GM20431 (cell line): ENCODE measurements around the gene HDHD2.
"Not testable (repeated sequence)": the region's sequence is repeated elsewhere in the genome, so short reads cannot be mapped to it uniquely, and the experiment has no call there.

Source experiments
- in situ Hi-C: fragments of 300-500 bp; cut with MseI, MboI; formaldehyde crosslinking; loops from one replicate; pipeline ENCODE4 v1.15.0; 2020; ENCODE audit warnings: low sequenced_read_pairs; ENCODE audit not compliant: unreplicated experiment

Gene HDHD2, protein sequence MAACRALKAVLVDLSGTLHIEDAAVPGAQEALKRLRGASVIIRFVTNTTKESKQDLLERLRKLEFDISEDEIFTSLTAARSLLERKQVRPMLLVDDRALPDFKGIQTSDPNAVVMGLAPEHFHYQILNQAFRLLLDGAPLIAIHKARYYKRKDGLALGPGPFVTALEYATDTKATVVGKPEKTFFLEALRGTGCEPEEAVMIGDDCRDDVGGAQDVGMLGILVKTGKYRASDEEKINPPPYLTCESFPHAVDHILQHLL

DNA sequence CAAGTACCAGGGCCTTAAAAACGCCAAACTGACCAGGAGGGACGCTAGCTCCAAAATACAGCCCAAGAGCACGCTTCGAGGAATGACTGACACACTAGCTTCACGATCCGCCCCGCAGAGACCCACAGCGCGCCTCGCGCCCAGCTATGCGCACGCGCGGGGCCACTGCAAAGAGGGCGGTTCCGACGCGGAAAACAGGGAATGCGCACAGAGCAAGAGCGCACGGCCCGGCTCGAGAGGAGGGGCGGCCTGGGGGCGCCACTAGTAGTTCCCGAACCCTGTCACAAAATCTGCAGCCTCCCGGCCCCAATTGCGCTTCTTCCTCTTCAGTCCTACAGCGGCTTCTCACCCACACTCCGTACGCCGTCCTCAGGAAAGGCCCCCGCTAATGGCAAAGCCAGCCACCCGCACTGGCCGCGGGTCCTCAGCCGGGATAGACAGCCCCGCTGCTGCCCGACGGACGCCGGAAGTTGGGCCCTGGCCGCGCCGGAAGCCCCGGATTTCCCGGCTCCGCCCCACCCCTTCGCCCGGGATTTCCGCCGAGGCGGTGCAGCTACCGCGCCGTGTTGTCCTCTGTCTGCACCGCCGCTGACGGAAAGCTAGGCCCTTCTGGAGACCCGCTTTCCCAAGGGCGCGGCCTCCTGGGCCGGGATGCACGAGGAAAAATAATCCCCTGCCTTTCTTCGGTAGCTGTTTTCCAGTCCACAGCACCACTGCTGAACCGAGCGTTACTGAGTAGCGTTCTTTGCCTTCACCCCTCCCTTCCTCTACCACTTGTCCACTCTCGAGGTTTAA, at the start of gene HDHD2:
Gene HDHD2, minus strand, starts transcription at position 472 of the 795 bp plus-strand sequence. CDS start 14,061 bp downstream, outside the sequence.
- in situ Hi-C loops: no loop called here

DNA sequence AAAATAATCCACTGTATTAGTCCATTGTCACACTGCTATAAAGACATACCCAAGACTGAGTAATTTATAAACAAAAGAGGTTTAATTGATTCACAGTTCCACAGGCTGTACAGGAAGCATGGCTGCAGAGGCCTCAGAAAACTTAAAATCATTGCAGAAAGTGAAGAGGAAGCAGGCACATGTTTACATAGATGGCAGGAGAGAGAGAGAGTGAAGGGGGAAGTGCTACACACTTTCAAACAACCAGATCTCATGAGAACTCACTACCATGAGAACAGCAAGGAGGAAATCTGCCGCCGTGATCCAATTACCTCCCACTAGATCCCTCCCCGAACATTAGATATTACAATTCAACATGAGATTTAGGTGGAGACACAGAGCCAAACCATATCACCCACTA, 45.7 kb upstream of the HDHD2 start:
- in situ Hi-C loops: not testable (repeated sequence)

DNA sequence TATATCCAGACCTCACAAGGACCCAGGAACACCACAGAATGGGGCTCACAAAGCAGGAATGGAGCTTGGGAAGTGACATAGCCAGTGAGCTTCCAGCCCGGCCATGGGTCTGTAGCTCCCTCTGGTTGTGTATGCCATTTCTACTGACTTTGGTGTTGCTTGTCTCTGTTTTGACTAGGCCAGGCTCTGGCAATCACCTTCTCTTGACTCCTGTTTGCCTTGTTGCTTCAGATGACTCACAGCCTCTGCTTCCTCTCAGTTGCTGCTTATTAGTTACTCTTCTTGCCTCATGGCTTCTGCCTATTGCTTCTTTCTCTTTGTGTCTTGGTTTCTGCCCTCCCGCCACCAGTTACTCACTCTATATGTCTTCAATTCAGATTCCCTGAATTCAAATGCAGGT, 41.7 kb upstream of the HDHD2 start:
- in situ Hi-C loops: no loop called here

DNA sequence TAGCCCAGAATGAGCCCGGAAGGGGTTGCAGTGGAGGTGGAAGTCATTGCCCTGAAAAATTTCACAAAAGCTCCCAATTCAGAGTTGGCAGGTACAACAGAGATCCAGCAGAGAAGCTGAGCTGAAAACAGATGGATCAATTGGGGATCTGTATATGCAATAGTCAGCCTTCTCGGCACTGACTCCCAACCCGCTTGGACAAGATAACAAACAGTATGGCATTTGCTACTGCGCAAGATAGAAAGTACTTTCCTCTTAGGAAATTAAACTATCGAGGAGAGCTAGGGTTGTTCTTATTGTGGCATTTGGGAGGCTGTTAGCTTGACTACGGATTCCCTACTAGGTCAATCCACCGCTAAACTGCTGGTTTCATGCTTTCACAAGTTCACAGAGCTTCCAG, 37.4 kb upstream of the HDHD2 start:
- in situ Hi-C loops: no loop called here

DNA sequence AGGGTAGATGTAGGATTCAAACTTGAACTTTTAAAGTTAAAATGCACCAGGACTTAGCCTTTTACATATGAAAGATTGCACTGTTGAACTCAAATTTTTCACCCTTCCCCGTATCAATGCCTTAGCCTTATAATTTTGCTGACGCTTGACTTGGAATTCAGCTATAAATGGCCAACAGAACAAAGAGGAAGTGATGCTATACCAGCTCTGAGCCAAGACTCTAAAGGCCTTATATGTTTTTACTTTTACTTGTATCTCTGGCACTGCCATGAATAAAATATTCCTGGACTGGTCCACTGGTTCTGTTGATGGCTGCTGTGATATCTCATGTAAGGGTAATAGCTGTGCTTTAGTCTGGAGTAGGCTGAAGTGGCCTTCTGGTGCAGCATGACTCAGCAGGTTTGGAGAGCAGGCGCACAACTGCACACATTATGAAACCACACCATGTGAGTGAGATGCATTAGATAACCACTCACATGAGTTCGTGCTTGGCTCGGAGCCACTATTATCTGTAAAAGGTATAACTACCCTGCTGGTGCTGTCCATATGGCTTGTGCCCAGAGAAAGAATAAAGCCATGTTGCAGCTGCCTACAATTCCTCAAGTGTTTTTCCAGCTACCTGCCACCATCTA, 34.2 kb upstream of the HDHD2 start:
- in situ Hi-C loops: no loop called here

DNA sequence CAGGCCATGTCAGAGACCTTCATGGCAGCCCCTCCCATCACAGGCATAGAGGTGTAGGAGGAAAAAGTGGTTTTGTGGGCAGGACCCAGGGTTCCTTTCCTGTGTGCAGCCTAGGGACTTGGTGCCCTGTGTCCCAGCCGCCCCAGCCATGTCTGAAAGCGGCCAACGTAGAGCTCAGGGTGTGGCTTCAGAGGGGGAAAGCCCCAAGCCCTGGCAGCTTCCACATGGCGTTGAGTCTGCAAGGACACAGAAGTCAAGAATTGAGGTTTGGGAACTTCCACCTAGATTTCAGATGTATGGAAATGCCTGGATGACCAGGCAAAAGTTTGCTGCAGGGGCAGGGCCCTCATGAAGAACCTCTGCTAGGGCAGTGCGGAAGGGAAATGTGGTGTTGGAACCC, 31.9 kb upstream of the HDHD2 start:
- in situ Hi-C loops: not testable (repeated sequence)

DNA sequence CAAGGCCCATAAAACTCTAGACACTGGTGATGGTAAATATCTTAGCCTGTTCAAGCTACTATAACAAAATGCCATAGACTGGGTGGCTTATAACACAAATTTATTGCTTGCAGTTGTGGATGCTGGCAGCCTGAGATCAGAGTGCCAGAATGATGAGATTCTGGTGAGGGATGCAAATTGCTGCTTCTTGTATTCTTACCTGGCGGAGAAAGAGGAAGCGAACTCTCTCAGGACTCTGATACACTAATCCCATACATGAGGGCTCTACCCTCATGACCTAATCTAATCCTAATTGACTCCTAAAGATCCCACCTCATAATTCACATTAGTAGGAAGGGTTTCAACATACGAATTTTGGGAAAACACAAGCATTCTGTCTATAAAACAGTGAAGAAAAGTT, 30.5 kb upstream of the HDHD2 start:
- in situ Hi-C loops: no loop called here

DNA sequence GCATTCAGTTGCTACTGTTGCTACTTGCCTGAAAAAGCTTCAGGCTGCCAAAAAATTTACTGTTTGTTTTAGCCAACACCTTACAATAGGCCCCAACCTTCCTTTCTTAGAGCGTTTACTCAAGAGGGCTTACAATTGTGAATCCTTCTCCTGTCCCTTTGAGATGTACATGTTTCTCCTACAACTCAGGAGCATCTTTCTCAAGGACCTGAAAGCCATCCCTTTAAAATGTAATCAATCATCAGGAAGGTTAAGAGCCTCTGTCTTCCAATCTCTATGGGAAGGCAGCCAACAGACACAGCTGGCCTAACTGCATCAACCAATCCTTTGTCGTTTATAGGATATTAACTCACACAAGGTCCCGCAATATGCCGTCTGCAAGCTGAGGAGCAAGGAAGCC, 29.2 kb upstream of the HDHD2 start:
- in situ Hi-C loops: no loop called here

DNA sequence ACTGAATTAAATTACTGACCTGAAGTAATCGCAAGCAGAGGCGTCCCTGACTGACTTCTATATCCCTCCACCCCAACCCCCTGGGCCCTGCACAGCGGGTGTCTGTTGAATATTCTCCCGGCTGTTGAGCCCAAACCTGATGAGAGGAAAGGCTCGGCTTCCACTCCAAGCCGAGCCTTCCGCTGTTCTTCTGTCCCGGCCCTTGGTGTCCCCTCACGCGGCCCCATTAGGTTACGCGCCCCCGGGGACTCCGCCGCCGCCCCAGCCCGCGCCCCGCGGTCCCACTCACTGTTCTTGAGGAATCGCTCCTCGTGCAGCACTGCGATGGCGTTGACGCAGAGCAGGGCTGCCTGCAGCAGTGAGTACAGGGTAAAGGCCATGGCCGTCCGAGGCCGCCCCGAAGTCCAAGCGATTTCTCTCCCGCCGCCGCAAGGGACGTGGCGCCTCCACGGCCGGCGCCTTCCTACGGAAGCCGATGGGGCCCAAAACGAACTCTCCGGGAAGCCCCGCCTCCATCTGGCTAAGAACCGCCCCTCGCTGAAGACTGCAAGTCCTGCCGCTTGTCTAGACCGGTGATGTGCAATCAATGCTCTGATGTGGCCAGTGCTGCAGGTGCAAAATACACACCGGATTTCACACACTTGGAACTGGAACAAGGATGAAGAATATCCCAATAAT, 25.7 kb upstream of the HDHD2 start, which contains the start of gene IER3IP1:
Gene IER3IP1, minus strand, starts transcription at position 467 of the 678 bp plus-strand sequence. Its CDS starts 87 bp downstream, at position 380.
- in situ Hi-C loops: no loop called here

DNA sequence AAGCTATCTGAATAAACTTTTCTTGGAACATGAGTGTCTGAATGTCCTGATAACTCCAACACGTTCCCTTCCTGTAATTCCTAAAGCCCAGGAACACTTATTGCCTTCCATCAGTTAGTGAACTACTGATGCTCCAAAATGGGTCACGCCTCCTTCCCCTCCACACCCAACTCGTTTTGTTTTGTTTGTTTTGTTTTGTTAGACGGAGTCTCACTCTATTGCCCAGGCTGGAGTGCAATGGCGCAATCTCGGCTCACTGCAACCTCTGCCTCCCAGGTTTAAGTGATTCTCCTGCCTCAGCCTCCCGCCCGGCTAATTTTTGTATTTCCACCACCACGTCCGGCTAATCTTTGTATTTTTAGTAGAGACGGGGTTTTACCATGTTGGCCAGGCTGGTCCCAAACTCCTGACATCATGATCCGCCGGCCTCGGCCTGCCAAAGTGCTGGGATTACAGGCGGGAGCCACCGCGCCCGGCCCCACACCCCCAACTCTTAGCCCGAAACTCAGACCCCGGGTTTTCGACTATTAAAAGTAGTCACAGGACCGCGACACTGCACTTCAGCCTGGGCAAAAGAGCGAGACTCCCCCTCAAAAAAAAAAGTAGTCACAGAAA, 25.1 kb upstream of the HDHD2 start:
- in situ Hi-C loops: no loop called here

DNA sequence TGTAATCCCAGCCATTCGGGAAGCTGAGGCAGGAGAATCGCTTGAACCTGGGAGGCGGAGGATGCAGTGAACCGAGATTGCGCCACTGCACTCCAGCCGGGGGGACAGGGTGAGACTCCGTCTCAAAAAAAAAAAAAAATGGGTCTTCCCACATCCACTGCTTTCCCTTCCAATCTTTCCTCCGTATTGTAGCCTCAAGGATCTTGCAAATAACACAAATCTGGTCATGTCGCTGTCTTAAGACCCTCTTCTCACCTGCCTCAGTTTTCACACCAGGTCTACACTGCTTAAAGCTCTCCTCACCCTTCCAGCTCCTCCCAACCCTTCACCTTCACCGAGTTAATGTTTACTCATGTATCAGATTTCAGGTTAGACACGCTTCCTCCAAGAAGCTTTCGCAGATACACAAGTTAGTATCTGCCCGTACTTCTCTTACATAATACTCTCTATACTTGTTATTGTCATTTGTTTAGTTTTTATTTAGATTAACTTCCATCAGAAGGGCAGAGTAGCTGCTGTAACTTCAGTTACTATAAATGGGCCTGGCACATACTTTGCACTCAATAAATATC, 24.3 kb upstream of the HDHD2 start:
- in situ Hi-C loops: no loop called here

DNA sequence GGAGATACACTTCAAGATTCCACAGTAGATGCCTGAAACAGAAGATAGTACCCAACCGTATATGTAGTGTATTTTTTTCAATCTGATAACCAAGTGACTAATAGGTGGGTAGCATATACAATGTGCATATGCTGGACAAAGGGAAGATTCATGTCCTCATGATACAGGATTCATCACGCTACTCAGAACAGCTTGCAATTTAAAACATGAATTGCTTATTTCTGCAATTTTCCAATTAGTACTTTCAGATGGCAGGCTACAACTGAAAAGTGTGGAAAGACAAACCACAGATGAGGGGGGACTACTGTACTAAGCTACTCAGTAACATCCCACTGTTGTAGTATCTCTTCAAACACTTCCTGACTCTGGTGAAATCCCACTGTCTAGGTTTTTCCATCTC, 22.2 kb upstream of the HDHD2 start:
- in situ Hi-C loops: no loop called here

DNA sequence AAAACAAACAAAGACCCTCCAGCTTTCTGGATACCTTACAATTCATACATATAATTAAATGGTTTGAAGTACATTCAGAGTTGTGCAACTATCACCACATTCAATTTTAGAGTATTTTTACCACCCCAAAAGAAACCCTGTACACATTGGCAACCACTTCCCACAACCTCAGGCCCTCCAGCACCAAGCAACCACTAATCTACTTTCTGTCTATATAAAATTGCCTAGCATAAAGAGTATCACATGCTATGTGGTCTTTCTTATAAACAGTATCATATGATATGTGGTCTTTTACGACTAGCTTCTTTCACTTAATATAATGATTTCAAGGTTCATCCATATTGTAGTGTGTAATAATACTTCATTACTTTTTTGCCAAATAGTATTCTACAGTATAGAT, 18.6 kb upstream of the HDHD2 start:
- in situ Hi-C loops: no loop called here

DNA sequence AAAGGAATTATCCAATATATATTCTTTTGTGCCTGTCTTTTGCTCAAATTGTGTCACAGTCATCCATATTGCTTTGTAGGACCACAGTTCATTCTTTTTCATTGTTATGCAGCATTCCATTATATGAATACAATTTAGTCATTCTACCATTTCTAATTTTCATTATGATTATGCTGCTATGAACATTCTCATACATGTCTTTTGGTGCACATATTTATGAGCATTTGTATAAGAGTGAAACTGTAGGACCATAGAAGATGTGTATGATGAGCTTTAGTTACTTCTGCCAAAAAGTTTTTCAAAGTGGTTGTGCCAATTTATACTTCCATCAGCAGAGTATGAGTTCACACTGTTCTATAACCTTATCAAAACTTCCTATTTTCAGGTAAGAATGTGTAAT, 18.2 kb upstream of the HDHD2 start:
- in situ Hi-C loops: no loop called here

DNA sequence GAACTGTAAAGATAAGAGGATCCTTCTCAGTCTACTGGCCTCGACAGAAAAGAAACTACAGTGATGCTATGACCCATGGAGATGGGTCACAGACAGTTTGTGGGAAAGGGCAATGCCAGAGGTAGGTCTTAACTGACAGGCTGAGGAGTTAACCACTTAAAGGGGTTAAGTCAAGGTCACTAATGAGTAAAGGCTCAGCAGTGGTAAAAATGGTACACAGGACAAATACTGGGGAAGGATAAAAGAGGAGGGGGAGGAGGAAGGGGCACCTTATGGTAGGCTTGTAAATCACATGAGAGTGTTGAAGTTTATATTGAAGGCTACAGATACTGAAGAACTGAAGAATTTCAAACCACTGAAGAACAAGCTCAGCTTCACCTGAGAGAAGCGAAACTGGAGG, 16.0 kb upstream of the HDHD2 start:
- in situ Hi-C loops: no loop called here

DNA sequence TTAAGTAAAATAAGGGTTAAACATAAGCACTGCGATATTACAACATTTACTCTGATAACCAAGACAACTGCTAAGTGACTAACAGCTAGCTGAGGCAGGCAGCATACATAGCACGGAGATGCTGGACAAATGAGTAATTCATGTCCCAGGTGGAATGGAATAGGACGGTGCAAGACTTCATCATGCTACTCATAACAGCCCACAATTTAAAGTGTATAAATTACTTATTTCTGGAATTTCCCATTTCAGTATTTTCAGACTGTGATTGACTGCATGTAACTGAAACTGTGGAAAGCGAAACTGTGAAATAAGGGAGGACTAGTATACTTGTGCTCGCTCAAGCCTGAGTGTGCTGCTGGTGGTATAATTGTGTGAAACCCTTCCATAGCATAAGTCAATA, 12.9 kb upstream of the HDHD2 start:
- in situ Hi-C loops: no loop called here

DNA sequence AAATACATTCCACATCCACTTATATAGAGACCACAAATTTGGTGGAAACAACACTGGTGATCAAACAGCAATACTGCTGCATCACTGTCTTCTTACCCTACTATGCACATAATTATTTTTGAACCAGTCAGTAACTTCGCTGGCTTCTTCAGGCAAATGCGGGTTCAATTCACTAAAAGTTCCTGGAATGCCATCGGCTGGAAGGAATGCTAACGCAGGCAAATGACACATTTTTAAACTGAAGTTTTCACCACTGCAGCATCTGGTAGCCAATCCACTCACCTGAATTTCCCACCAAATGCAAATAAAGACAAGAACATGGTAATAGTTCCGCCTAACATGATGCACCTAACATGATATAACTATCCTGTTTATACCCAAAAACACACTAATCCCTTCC, 10.0 kb upstream of the HDHD2 start:
- in situ Hi-C loops: no loop called here

DNA sequence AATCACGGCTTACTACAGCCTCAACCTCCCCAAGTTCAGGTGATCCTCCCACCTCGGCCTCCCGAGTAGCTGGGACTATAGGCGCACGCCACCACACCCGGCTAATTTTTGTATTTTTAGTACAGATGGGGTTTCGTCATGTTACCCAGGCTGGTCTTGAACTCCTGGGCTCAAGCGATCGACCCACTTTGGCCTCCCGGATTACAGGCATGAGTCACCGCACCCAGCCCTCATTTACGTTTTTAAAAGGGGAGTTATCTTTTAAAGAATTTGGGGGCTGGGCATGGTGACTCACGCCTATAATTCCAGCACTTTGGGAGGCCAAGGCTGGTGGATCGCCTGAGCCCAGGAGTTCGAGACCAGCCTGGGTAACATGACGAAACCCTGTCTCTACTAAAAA, 8.1 kb upstream of the HDHD2 start:
- in situ Hi-C loops: not testable (repeated sequence)

DNA sequence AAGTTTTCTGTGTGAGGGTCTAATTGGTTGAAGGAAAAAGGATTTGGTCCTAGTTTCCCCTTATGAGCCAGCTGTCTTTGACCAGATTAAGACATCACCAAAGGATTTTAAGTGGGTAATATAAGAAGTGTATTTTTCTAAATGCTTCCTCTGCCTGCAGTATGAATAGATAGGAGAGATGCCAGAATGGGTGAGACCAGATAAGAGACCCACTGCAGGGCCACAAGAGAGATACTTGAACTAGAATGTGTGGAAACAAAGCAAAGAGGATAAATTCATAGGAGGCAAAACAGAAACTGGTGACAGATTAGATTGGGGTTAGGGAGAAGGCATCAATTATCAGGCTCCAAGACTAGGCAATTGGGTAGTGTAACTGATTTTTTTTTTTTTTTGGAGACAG, 1.1 kb upstream of the HDHD2 start:
- in situ Hi-C loops: no loop called here

DNA sequence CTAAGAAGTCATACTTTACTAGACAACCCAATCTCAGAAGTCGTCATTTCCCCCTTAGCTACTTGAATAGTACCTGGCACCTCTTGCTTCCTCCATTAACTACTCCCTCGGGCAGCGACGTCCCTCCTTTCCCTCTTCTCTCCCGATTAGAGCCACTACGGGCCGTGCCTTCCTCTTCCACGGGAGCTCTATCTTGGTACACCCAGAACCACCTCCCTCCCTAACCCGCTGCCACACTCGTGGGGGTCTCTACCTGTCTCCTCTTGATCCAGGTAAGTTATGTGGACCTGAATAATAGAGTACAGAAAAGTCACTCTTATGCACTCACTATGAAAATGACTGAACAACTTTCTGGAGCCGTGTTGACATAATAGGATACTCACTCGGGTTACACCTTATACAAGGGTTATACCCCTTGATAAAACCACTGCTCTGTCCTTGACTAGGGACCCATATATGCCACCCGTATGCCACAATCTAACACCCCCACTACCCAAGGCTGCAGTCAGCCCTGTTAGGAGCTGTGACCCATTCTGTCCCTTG, 595 bp upstream of the HDHD2 start:
- in situ Hi-C loops: no loop called here
